NT2/D1 (cell line): ENCODE results near the gene TNS3.

Experiments used
- SUZ12 ChIP-seq: IDR thresholded peaks from 2 replicates; pipeline ENCODE4 v1.6.1; 2011; ENCODE audit not compliant: insufficient read length, insufficient read depth; ENCODE audit errors: extremely low read depth
- YY1 ChIP-seq: IDR thresholded peaks from 2 replicates; pipeline ENCODE4 v1.6.1; 2011; ENCODE audit not compliant: insufficient read length, insufficient read depth
- ZNF274 ChIP-seq: IDR thresholded peaks from 2 replicates; pipeline ENCODE4 v1.6.1; 2011; ENCODE audit warnings: mild to moderate bottlenecking, low read depth, low read length

- TF ChIP-seq ZNF274 (no peak), SUZ12 (no peak), YY1 (no peak)
Observed at GRCh38 chr7:47405921-47406800, 175.8 kb downstream of the TNS3 start.
